HG03103 (cell line): ENCODE measurements around the gene CLEC18B.
"Not testable (repeated sequence)": the region's sequence is repeated elsewhere in the genome, so short reads cannot be mapped to it uniquely, and the experiment has no call there.

Source experiments
- ATAC-seq: cut with Tn5 transposase; IDR thresholded peaks from one replicate; pipeline ENCODE4 v1.9.1; 2021; ENCODE audit warnings: low read depth; ENCODE audit not compliant: unreplicated experiment

CLEC18B gene

GRCh38 chr16:74409185-74409981 lies 11.9 kb downstream of the CLEC18B start:
- not testable (repeated sequence) for ATAC-seq

GRCh38 chr16:74407362-74407705 lies 13.9 kb downstream of the CLEC18B start:
- not testable (repeated sequence) for ATAC-seq

GRCh38 chr16:74406600-74407361 lies 14.5 kb downstream of the CLEC18B start:
- not testable (repeated sequence) for ATAC-seq

- ATAC-seq: not testable (repeated sequence)
These were observed 16.9 kb downstream of the CLEC18B start for GRCh38 chr16:74404148-74404933.

GRCh38 chr16:74400238-74400637 lies 21.0 kb downstream of the CLEC18B start:
- not testable (repeated sequence) for ATAC-seq

GRCh38 chr16:74398212-74398895 lies 22.9 kb downstream of the CLEC18B start:
- not testable (repeated sequence) for ATAC-seq

- ATAC-seq: not testable (repeated sequence)
These were observed 24.7 kb downstream of the CLEC18B start for GRCh38 chr16:74396521-74397017.

GRCh38 chr16:74394604-74395003 lies 26.7 kb downstream of the CLEC18B start:
- ATAC-seq: not testable (repeated sequence)

DNA sequence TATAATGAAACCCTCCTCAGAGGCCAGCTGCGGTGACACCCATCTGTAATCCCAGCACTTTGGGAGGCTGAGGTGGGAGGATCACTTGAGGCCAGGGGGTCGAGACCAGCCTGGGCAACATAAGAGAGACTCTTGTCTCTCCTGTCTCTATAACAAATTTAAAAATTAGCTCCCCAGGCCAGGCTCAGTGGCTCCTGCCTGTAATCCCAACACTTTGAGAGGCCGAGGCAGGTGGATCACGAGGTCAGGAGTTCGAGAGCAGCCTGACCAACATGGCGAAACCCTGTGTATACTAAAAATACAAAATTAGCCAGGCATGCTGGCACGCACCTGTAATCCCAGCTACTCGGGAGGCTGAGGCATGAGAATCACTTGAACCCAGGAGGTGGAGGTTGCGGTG lies 27.1 kb downstream of the CLEC18B start:
- not testable (repeated sequence) for ATAC-seq

GRCh38 chr16:74391454-74392050 lies 29.7 kb downstream of the CLEC18B start:
- ATAC-seq: not testable (repeated sequence)

- ATAC-seq: not testable (repeated sequence)
These were observed 38.8 kb downstream of the CLEC18B start for GRCh38 chr16:74382339-74383034.

DNA sequence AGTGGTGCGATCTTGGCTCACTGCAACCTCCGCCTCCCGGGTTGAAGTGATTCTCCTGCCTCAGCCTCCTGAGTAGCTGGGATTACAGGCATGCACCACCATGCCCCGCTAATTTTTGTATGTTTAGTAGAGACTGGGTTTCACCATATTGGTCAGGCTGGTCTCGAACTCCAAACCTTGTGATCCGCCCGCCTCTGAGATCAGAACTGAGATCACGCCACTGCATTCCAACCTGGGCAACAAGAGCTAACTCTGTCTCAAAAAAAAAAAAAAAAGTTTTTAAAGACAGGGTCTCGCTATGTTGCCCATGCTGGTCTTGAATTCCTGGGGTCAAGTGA lies 47.5 kb downstream of the CLEC18B start:
- ATAC-seq: not testable (repeated sequence)

DNA sequence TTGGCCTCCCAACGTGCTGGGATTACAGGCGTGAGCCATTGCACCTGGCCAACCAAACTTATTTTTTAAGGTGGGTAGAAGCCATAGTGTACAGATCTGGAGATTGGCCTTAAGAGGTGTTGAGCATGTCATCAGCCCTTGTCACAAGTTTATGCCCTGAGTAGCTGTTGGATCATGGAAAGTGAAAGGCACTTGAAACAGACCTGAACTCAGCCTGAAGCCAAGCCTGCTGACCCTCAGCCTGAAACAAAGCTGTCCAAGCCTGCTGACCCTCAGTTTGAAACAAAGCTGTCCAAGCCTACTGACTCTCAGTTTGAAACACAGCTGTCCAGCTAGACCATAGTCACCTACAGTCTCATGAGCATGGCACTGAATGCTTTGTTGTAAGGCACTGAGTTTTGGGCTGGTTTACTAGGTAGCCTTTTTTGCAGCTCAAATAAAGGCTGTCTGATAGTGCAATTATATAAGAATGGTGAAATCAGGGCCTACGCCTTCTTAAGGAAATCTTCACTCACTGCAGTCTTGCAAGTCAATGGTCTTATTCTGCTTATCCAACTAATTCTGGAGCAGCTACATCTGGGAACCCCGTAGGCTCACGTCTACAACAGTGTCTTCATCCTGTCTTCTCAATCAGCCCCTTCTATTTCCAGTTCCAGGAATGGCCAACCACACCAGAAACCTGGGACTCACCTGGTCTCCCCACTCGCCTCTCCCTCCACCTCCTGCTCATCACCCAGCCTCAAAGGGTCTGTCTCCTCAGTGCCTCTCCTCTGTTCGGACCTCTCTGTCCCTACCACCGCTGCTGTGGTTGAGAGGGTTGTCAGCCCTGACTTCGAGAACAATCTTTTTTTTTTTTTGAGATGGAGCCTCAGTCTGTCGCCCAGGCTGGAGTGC lies 48.1 kb downstream of the CLEC18B start:
- ATAC-seq: no peak

DNA sequence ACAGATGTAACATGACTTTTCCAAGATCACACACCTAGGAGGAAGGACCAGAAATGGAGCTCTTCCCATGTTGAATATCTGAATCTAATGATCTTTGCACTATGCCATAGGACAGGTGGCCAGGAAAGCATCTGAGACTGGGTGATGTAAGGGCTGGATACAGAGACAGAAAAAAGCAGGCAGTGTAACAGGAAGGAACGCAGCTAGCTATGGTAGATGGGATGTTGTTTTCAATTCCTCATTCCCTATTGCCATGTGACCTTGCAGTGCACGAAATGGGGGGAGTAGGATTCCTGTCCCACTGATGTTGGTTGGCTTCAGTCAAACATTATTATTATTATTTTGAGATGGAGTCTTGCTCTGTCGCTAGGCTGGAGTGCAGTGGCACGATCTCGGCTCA lies 48.9 kb downstream of the CLEC18B start:
- no peak for ATAC-seq

GRCh38 chr16:74370338-74371135 lies 50.7 kb downstream of the CLEC18B start:
- ATAC-seq: not testable (repeated sequence)

DNA sequence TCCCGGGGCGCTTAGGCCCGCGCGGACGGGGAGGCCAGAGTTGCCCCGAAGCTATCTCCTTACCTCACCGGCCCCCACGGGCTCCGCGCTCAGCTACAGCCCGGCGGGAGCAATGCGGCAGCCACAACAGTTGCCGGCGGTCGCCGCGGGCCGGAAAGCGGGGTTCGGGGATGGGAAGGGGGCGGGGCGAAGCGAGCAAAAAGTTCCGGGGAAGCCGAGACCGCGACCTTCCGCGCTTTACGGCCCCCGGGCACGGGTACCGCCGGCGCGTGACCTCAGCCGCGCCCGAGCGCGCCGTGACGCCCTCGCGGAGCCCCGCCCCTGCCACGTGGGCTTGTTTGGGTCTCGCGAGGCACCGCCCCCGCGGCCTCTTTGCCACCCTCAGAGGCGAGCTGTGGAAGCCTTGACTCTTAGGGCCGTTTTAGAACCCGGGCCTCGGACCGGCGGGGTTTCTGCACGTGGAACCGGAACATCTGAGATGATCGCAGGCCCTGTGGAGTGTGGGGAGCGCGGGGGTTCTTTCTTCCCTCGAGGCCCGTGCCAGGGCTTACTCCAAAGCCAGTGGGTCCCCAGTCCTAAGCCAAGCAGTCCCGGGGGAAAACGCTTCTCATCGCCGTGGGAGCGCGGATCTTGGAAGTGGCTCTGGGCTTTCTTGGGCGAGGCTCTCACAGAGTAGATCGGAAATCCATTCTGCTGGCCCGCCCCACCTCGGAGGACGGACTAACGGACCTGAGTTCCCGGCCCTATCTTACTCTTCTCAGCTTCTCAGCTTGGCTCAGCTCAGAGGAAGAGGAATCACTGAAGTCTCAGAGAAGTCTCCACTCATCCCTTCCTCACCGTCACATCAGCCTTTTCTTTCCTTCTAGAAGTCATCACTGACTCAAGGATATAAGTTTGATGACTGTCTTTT lies 53.0 kb downstream of the CLEC18B start:
- peak; percentile 94 for ATAC-seq
